Progenitor cell of endocrine pancreas (in vitro differentiated cells): ENCODE results near the gene CLDN17. TPM values are rescaled to one million over a fixed set of nuclear protein-coding genes. Genes with fewer than 3 reads are reported as not detected.

Experiments used
- DNase-seq: peaks from one replicate; pipeline ENCODE4 v3.0.0; 2021; ENCODE audit warnings: low spot score; ENCODE audit not compliant: unreplicated experiment
- H3K27ac Mint-ChIP-seq: 2 replicates; pipeline ENCODE4 v1.8.0; 2021; ENCODE audit warnings: mild to moderate bottlenecking, moderate library complexity, mixed read lengths
- H3K27me3 Mint-ChIP-seq: 2 replicates; pipeline ENCODE4 v1.8.0; 2021; ENCODE audit warnings: mixed read lengths
- H3K36me3 Mint-ChIP-seq: 2 replicates; pipeline ENCODE4 v1.8.0; 2022; ENCODE audit warnings: mixed read lengths; ENCODE audit not compliant: insufficient read depth
- H3K4me1 Mint-ChIP-seq: 2 replicates; pipeline ENCODE4 v1.8.0; 2021; ENCODE audit warnings: low read depth, mixed read lengths
- H3K4me3 Mint-ChIP-seq: 2 replicates; pipeline ENCODE4 v1.8.0; 2021; ENCODE audit warnings: low read depth, mild to moderate bottlenecking, moderate library complexity, mixed read lengths
- H3K9me3 Mint-ChIP-seq: 2 replicates; pipeline ENCODE4 v1.8.0; 2021; ENCODE audit warnings: low read depth, mixed read lengths
- CTCF ChIP-seq: fragments of 200-600 bp; sonication (generic); IDR thresholded peaks from one replicate; pipeline ENCODE4 v1.5.0; 2021; ENCODE audit warnings: antibody characterized with exemption, mild to moderate bottlenecking; ENCODE audit not compliant: unreplicated experiment
- total RNA-seq: library from RNA; stranded (reverse); gene quantifications from 2 replicates; pipeline ENCODE4 v1.2.1, GENCODE V29; 2021

CLDN17 gene
- total RNA-seq, 1 donor from 2014 or later = not detected

GRCh38 chr21:30189773-30190172 lies 23.2 kb upstream of the CLDN17 start:
- Mint-ChIP-seq H3K36me3 (no peaks in the 10 kb centered on the region), H3K27me3 (no peaks in the 10 kb centered on the region), H3K27ac (no peak overlapping the region), H3K9me3 (no peaks in the 10 kb centered on the region), H3K4me3 (no peak overlapping the region), H3K4me1 (no peaks in the 10 kb centered on the region)
- no peak for TF ChIP-seq CTCF
- no peak for DNase-seq

DNA sequence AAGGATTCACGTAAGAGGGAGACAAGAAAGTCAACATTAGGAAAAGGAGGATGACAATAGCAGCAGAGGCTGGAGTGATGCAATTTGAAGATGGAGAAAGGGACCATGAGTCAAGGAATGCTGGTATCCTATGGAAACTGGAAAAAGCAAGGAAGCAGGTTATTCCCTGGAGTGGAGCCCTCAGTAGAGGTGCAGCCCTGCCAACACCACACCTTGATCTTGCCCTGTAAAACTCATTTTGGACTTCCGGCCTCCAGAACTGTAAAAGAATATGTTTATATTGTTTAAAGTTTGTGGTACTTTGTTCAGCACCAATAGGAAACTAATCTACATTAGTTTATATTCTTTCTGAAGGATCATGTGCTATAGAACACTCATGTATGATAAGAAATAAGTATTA lies 19.6 kb upstream of the CLDN17 start:
- no peak for DNase-seq
- Mint-ChIP-seq H3K36me3 (no peaks in the 10 kb centered on the region), H3K27ac (no peak overlapping the region), H3K4me1 (no peaks in the 10 kb centered on the region), H3K9me3 (no peaks in the 10 kb centered on the region), H3K4me3 (no peak overlapping the region), H3K27me3 (no peaks in the 10 kb centered on the region)
- TF ChIP-seq CTCF = no peak

DNA sequence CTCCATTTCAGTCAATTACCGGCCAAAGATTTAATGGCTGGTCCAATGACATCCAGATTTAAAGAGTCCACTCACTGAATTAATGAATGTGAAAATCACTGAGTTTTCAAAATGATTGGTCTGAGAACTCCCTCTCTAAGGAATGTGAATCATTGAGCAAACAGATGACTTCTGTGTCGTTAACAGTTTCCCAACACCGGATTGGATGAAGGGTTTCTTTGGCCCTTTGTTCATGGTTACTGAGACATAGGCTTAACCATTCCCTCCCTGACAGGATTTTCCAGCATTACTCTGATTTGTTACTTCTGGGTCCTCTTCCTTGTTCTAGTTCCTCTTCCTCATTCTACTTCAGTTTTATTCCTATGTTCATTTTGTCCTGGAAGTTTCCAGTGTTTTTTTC lies 1.5 kb upstream of the CLDN17 start:
- no peak for DNase-seq
- Mint-ChIP-seq H3K4me3 (no peak overlapping the region), H3K4me1 (peaks cover 2% of the 10 kb centered on the region), H3K27me3 (no peaks in the 10 kb centered on the region), H3K27ac (no peak overlapping the region), H3K9me3 (peaks cover 3% of the 10 kb centered on the region), H3K36me3 (no peaks in the 10 kb centered on the region)
- TF ChIP-seq CTCF = no peak

GRCh38 chr21:30166171-30166570 lies 434 bp downstream of the CLDN17 start:
- Mint-ChIP-seq H3K27me3 (no peaks in the 10 kb centered on the region), H3K9me3 (peaks cover 3% of the 10 kb centered on the region), H3K27ac (no peak overlapping the region), H3K36me3 (no peaks in the 10 kb centered on the region), H3K4me1 (peaks cover 2% of the 10 kb centered on the region), H3K4me3 (no peak overlapping the region)
- no peak for DNase-seq
- no peak for TF ChIP-seq CTCF

GRCh38 chr21:30164796-30165195 lies 1.8 kb downstream of the CLDN17 start:
- no peaks in the 10 kb centered on the region for H3K36me3 Mint-ChIP-seq
- H3K9me3 Mint-ChIP-seq = peaks cover 3% of the 10 kb centered on the region
- H3K4me3 Mint-ChIP-seq = no peak overlapping the region
- no peaks in the 10 kb centered on the region for H3K27me3 Mint-ChIP-seq
- no peak for TF ChIP-seq CTCF
- DNase-seq = no peak
- no peak overlapping the region for H3K27ac Mint-ChIP-seq
- peaks cover 4% of the 10 kb centered on the region for H3K4me1 Mint-ChIP-seq
